HG03097 (cell line): ENCODE results near the gene NIT2.

Experiments used
- ATAC-seq: cut with Tn5 transposase; IDR thresholded peaks from one replicate; pipeline ENCODE4 v1.9.1; 2021; ENCODE audit not compliant: unreplicated experiment, low FRiP score

Gene NIT2

GRCh38 chr3:100395679-100396431, 61.3 kb downstream of the NIT2 start:
- ATAC-seq: no peak

- ATAC-seq: no peak
Observed at GRCh38 chr3:100396967-100397366, 62.4 kb downstream of the NIT2 start.

GRCh38 chr3:100399341-100400071, 64.9 kb downstream of the NIT2 start:
- no peak for ATAC-seq

- ATAC-seq: peak; percentile 11
Observed at GRCh38 chr3:100400419-100400779, 65.8 kb downstream of the NIT2 start.

- ATAC-seq: peak; percentile 89
Observed at GRCh38 chr3:100400780-100401673, 66.5 kb downstream of the NIT2 start, which contains the start of the genes LNP1 and TOMM70. Gene LNP1 (plus strand): TSS chr3:100401539. CDS start chr3:100429730, 28,191 bp downstream. Gene TOMM70 (minus strand): TSS chr3:100401089. CDS start chr3:100400949, 140 bp downstream.

GRCh38 chr3:100401674-100402041, 67.1 kb downstream of the NIT2 start:
- ATAC-seq: peak; percentile 9

- ATAC-seq: no peak
Observed at GRCh38 chr3:100402256-100402655, 67.7 kb downstream of the NIT2 start.

GRCh38 chr3:100402891-100403290, 68.3 kb downstream of the NIT2 start:
- ATAC-seq: no peak

- ATAC-seq: no peak
Observed at GRCh38 chr3:100403362-100404249, 69.0 kb downstream of the NIT2 start.

GRCh38 chr3:100404250-100404548, 69.6 kb downstream of the NIT2 start:
- ATAC-seq: no peak

- no peak for ATAC-seq
Observed at GRCh38 chr3:100407164-100407563, 72.6 kb downstream of the NIT2 start.

- no peak for ATAC-seq
Observed at GRCh38 chr3:100407977-100408532, 73.5 kb downstream of the NIT2 start.
